Subcutaneous adipose tissue (tissue), 4 donors: ENCODE data around the gene OR51G2. TPM values are rescaled to one million over a fixed set of nuclear protein-coding genes. Genes with fewer than 3 reads are reported as not detected.

Source experiments
- total RNA-seq, 4 donors: library from RNA; depleted of rRNA; stranded (reverse); fragments of >200 nt; gene quantifications; one replicate each; pipeline ENCODE4 v1.1.0, GENCODE V29; 2016
- TF ChIP-seq, protein P1 (sequence below): fragments of 450-650 bp; IDR thresholded peaks from one replicate; pipeline ENCODE4 v1.5.1; 2016; ENCODE audit warnings: low read depth, mild to moderate bottlenecking, control low read depth, antibody characterized with exemption, moderate library complexity

The OR51G2 gene
- total RNA-seq, 4 donors from 2014 or later, result not detected

DNA sequence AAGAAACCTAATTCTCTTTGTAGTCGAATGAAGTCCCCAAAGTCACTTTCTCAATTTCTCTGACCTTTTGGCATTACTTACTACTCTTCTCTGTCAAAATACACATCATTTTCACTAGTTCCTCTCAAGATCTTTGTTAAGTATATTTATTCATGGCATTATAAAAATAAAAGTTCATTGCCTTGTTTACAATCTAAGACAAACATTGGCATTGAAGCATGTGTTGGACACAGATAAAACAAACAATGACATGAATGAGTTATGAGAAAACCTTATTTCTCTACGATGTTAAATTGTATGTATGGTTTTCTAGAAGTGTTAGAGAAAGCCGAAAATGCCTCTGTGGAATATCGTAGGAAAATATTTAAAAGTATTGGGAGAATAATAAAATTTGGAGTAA, 13.6 kb upstream of the OR51G2 start:
- TF ChIP-seq, protein P1, sequence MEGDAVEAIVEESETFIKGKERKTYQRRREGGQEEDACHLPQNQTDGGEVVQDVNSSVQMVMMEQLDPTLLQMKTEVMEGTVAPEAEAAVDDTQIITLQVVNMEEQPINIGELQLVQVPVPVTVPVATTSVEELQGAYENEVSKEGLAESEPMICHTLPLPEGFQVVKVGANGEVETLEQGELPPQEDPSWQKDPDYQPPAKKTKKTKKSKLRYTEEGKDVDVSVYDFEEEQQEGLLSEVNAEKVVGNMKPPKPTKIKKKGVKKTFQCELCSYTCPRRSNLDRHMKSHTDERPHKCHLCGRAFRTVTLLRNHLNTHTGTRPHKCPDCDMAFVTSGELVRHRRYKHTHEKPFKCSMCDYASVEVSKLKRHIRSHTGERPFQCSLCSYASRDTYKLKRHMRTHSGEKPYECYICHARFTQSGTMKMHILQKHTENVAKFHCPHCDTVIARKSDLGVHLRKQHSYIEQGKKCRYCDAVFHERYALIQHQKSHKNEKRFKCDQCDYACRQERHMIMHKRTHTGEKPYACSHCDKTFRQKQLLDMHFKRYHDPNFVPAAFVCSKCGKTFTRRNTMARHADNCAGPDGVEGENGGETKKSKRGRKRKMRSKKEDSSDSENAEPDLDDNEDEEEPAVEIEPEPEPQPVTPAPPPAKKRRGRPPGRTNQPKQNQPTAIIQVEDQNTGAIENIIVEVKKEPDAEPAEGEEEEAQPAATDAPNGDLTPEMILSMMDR, result no peak

DNA sequence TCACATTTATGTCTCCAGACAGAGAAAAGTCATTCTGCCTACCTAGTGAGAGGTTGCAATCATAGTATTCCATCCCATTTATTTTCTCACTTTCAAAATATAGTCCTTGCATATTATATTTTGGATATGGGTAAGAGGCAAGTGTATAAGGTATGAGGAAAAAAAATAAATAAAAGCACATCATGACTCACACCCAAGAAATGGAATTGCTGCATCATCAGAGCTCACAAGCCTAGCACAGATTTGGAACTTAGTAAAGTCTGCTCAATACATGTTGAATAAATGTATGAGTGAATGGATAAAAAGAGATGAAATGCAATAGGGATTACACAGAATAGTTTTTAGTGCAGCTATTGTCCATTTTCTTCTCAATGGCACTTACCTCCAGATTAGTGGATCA, 7.5 kb upstream of the OR51G2 start:
- TF ChIP-seq, protein P1, result no peak

DNA sequence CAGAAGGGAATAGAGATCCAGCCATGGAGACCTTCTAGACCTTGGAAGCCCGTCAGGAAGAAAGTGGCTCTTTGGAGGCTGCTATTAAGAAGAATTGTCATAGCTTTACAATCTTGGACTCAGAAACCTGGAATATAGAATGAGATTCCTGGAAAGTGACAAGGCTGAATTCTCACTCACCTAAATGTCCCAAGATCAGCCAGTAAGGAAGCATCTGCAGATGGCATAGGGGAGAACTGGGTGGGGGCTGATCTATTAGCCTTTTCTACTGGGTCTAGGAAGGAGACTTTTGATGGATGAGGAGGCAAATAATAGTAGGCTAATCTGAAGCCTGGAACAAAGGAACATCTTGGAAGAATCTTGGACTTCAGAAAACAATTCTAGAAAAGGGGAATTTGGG, 5.1 kb upstream of the OR51G2 start, which contains the start of gene OR51G1:
TSS of gene OR51G1 (minus strand) at position 101 of the 400 bp plus-strand sequence. CDS start at position 101, 0 bp downstream.
- TF ChIP-seq, protein P1, result no peak

DNA sequence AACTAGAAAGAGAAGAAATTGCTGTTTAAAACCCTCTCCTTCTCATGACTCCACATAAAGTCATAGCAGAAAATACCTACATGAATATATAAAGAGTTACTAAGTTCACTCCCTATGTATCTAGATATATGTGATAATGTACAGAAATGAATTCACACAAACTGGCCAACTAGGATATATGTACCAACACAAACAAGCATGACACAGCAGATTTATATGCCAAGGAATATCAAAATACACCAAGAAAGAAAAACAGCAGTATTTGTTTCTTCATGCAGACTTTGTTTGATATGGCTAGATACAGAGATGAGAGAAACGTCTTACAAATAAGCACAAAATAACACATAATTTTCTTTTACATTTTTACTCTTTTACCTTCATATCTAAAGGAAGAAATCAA, 3.2 kb upstream of the OR51G2 start:
- TF ChIP-seq, protein P1, result no peak

DNA sequence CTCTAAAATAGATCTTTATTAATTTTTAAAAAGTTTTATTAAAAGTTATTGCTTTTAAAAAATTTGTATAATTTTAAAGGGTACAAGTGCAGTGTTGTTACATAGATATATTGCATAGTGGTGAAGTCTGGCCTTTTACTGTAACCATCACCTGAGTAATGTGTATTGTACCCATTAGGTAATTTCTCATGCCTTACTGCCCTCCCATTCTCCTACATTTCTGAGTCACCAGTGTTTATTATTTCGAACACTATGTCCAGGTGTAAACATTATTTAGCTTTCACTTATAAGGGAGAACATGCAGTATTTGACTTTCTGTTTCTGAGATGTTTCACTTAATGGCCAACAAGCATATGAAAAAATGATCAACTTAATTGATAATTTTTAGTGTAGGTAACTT, 2.6 kb upstream of the OR51G2 start:
- TF ChIP-seq, protein P1, result no peak

DNA sequence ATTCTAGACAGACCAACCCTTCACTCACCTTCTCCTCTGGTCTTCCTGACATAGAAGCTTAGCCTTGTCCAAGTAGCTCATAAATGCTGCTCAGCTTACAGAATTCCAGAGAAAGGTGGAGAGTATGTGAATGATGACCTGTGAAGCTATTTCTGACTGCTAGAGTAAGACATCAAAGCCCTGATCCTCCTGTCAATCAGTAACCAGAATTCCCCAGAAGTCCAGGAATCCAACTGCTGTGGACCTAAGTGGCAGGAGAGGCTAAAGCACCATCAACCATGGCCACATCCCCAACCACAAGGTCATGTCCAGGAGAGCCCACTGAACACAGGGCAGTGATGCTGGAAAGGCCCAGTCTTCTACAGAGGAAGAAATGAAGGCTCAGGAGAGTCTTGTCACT, 2.6 kb downstream of the OR51G2 start:
- TF ChIP-seq, protein P1, result no peak

DNA sequence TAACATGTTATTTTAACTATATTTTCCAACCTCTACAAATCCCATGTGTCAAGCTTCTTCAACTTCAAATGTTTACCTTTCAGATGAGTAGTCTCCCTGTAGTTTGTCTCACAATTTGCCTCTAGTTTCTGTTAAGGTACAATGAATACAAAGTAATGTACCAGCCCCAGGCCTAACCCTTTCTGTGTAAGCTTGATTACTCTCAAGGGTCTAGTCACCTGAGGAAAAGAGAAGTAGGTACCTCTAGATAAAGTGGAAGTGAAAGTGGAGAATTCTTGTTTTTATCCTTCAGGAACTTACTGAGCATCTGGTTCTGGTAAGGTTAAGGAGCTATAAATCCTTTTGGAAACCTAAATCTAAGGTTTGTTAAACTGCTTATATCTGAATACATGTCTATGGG, 15.7 kb downstream of the OR51G2 start, which contains the start of gene OR51A7:
TSS of gene OR51A7 (plus strand) at position 300 of the 400 bp plus-strand sequence. CDS start 3,587 bp downstream, outside the sequence.
- TF ChIP-seq, protein P1, result no peak
